GM18508 (cell line): ENCODE measurements around the gene CAV3.

ENCODE experiments used
- ATAC-seq: cut with Tn5 transposase; IDR thresholded peaks from one replicate; pipeline ENCODE4 v1.9.1; 2021; ENCODE audit warnings: moderate number of reproducible peaks; ENCODE audit not compliant: insufficient read depth, unreplicated experiment

Gene CAV3

GRCh38 chr3:8780279-8780678, 46.7 kb downstream of the CAV3 start:
- no peak for ATAC-seq

GRCh38 chr3:8784676-8785435, 51.3 kb downstream of the CAV3 start:
- no peak for ATAC-seq

- no peak for ATAC-seq
Observed at GRCh38 chr3:8790529-8790928, 56.9 kb downstream of the CAV3 start.

GRCh38 chr3:8793242-8793641, 59.6 kb downstream of the CAV3 start:
- no peak for ATAC-seq

- ATAC-seq: no peak
Observed at GRCh38 chr3:8794247-8794646, 60.6 kb downstream of the CAV3 start.
